Peyer's patch (tissue), 4 donors: Measurements from ENCODE around the gene SHISA4.

Source experiments
- CTCF ChIP-seq, 6 experiments: fragments of 450-650 bp in 4 of 6; fragments of 200-600 bp in 2 of 6; sonication (generic) in 1 of 6; IDR thresholded peaks; one replicate each; pipeline ENCODE4 v1.5.1; 2017 to 2019; ENCODE audit warnings: antibody characterized with exemption in 6 of 6, mild to moderate bottlenecking in 3 of 6, moderate library complexity in 1 of 6
- POLR2A ChIP-seq, 2 donors: fragments of 450-650 bp; IDR thresholded peaks; one replicate each; pipeline ENCODE4 v1.5.1; 2017; ENCODE audit warnings: antibody characterized with exemption in 2 of 2, mild to moderate bottlenecking in 2 of 2, moderate library complexity in 2 of 2

GRCh38 chr1:201905234-201905890 lies 16.7 kb downstream of the SHISA4 start:
- TF ChIP-seq CTCF (IDR thresholded peaks at IDR 0.05) (no peak), POLR2A (IDR thresholded peaks at IDR 0.05) (no peak)
